ENCODE measurements around the gene ATP7B.

The ATP7B gene

DNA sequence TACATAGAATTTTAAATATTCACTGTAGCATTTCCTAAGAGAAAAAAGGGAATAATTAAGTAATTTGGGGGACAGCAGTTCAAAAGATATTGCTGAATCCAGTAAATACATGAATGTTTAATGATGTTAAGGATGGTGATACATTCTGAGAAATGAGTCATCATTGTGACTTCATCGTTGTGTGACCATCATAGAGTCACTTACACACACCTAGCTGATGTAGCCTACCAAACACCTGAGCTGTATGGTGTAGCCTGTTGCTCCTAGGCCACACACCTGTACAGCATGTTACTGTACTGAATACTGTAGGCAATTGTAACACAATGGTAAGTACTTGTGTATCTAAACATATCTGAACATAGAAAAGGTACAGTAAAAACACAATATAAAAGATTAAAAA, 34.8 kb downstream of the ATP7B start:
- no peak for DNase-seq

DNA sequence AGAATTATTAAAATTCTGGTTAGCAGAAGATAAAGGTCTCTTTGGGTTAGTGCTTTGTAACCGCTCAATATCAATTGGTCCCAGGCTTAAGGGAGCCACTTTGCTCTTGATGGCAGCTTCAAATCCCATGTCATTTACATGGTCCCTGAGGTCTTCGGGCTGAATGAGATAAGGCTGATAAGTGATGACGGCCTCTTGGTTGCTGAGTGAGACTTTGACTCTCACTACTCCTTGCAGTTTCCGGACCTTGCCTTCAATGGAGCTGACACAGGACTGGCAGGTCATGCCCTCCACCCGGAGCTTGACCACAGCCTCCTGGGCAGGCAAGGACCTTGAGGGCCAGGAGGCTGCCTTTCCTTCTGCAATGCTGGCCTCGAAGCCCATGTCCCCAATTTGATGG, 36.8 kb downstream of the ATP7B start:
- no peak for DNase-seq

DNA sequence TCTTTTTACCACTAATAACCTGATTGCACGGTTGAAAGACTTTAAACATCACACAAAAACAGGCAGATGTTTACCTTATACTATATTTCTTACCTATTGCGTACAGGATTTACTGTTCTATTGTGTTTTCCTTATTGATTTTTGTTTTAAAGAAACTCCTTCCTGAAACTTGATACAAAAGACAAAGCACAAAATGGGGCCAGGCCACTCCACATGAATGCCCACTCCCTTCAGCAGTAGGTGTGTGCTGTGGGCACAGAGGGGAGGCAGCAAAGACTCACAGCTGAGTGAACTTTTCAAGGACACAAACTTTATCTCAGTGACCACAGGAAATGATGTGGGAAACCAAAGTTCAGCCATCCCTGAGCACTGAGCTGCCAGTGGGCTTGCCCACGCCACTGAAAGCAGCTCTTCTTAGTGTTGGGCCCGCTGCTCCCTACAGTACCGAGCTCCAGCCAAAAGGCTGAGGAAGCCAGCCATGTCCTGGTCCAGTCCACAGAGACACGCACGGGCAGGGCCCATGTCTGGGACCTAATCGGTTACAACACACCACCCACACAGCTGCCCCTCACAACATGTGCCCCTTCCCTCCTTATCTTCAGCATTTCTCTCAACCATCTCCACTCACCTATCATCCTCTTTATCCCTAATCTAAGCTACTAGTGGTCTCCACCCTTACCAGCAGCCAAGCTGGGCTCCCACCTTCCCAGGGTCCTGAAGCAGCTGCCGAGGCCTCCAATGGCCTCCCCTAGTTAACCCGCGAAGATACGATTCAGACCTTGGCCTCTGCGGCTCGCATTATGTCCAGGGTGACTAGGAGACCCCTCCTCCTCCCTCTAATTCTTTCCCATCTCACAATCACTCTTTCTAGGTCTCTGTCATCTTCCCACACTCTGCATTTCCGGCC, 39.5 kb downstream of the ATP7B start:
- no peak for DNase-seq

DNA sequence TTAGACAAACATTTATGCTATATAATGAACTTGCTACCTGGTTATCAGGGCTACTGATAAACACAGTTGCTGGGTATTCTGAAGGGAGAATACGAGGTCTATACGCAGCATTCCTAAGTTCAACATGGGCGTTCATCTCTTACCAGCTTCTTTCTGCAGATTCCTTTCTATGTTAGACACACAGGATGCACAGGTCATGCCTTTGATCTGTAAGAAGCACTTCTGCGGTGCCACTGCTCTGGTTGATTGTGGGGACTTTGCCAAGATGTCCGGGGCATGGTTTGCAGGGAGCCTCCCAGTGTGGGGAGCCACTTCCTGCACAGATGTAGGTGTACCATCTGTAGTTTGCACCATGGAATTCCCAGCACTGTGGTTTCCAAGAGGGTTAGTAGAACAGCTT, 40.9 kb downstream of the ATP7B start:
- no peak for DNase-seq

DNA sequence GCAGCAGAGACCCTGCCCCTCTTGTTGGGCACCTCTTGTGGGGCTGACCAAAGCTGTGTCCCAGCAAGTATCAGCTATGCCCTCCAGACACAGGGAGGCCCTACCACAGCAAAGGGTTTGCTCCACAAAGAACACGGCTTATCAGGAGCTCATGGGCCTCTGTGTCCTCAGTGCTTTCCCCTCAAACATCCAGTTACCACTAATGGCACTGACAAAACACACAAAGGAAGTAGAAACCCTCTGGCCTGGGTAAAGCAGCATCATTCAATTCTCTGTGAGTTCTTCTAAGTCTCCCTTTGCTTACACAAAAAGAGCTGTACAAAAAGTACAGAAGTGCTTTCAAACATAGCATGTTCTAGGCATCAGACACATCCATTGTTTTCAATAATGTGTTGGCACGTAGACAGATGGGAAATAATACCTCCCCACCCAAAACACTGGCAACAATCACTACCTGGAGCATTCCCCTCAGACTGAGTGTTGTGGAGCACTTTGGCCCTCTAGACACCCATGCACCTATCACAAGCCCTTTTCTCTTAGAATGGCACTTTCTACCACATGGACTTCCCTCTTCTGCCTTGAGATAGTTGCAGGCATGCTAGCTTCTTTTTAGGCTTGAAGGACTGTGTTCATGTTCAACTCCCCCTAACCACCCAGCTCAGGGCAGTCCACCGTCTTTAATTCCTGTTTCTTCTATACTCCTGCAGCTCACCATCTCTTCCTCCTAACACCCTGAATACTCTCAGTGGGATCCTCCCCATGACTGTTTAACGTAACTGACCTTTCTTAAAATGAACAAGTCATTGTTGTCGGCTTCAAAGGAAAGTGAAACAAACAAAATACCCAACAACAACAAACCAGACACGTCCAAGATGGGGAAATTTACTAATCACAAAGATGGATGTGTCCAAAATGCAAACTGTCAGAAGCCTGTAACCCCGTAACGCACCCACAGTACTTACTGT, 43.5 kb downstream of the ATP7B start:
- DNase-seq: no peak

DNA sequence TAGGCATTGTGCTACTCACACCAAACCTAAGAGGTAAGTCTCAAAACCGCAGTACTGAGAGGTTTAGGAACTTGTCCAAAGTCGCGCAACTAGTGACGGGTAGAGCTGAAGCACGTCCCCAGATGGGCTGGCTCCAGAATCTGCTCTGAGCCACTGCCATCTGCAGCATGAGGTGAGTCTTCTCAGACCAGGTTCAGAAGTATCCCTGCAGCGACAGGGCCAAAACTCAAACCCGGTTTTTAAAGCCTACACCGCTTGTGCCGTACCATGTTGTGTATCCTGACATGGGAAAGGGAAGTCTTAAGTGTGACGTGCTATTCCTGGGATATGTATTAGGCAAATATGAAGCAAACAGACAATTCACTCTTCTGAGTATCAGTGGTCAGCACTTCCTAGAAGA, 45.1 kb downstream of the ATP7B start:
- DNase-seq: no peak

DNA sequence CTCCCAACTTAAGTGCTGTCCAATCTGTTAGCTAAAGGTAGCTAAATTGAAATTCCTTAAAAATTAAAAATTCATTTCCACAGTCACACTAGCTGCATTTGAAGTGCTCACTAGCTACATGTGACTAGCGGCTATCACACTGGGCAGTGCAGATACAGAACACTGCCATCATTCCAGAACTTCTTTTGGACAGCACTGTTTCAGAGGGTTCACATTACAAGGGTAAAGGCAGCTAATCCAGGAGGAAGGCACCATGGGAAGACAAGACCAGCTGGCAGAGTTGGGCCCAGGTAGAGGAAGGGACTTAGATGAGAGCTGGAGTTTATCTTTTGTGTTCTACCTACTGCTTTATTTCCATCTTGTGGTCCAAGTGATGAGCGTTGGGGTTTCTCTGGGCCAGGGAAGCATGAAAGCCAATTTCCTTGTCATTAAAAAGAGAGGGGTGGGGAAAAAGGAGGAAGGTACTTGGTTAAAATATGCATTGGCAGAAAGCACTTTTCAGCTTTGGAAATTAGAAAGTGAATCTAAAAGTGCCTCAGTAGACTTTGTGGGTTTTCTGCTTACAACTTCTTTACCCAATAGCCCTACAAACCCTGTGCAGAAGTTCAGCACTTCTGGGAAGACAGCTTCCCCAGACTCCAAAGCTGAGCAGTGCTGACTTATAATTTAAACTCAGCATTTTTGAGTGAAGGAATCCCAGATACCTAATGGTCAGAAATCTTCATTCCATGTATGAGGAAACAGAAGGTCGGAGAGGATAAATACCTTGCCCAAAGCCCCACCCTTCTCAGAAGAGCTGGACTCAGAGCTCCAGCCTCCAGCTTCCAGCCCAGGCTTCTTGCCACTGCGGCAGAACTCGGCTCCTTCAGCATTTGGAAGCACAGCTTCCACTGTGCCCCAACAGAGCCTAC, 49.5 kb downstream of the ATP7B start:
- DNase-seq: no peak

DNA sequence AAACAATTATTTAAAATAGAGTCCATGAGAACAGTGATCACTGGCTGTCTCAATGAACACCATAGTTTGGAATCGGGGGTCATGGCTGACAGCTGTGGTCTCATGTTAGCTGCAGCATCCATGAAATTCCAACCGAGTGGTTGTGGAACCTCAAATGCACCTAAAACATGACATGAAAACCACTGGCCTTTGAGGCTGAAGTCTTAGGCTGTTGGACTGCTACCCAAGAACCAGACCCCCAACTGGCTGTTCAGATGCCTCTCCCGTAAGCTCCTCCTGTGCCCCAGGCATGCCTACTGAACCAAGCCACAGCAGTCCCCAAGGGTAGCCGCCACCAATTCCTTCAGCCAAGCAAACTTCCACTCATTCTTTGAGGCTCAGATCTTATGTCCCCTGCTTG, 50.5 kb downstream of the ATP7B start:
- no peak for DNase-seq

DNA sequence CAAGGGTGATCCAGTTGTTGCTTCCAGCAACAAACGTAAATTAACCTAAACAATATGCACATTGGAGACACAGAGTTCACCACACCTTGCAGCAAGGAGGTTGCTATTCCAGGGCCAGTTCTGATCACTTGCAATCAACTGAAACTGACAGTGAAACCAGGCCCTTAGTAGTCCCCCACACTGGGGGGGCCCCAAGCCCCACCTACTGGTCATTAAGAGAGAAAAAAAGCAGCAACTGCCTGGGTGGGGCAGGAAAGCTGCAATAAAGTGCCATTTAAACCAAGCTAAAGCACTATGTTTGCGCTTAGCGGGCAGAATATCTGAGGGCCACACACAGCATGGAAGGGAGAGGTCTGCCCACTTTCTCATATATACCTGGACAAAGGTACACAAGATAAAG, 51.5 kb downstream of the ATP7B start:
- DNase-seq: no peak

DNA sequence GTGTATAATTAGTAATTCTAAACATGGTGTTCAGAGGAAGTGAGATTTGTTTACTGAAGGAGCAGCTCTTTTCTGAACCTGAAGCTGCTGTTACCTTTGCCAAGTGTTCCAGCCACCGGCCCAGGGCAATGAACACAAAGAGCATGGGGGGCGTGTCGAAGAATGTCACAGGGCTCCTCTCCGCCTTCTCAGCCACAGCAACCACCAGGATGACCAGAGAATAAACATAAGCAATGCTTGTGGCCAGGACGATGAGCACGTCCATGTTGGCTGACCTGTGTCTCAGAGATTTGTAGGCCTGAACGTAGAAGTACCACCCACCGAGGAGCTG, 53.1 kb downstream of the ATP7B start:
- no peak for DNase-seq

DNA sequence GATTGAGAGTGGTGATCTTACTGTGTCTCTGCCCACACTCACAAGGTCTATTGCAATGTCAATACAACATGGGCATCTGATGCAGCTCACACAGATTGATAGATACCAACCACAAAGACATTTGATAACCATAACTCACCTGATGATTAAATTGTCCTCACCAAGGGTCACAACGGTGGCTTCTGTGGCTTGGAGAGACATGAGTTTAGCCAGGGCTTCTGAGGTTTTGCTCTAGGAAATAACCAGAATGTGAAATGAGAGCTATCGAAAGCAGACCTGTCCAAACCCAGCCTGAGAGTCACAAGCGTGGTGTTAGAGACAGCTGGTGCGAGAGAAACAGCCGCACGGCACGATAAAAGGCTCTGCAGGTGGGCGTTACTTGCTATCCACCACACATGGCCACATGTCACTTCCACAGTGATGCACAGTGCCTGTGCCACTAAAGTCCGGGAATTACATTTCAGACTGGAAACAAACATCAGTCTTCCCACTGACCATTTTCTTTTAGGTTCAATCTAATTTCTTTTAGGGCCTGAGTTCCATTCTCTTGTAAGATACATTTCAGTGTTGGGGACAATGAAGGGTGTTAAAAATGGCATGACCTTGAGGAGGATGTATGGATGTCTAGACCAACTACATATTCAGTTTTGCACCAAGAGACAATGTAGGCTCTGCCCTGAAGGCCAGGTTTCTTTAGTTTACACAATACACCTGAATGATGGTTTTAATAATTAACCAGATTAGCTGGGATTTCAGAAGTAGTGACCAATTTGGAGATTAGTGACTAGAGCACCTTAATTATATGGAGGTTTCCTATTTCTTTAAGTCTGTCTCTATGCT, 53.7 kb downstream of the ATP7B start:
- DNase-seq: no peak

DNA sequence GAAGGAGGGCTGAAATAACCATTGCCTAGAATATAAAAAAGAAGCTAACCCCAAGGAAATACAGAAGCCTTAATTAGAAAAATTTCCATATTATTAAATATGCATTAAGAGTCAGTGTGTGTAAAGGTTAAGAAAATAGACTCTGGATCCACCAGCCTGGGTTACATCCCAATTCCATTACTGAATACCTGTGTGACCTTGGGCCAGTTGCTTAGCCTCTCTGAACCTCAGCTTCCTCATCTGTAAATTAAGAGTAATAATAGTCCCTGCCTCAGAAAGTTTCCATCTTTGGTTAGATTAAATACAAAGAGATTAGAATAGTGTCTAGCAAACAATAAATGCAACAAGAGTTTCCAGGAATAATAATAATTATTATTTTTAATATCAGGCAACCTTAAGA, 54.5 kb downstream of the ATP7B start:
- DNase-seq: no peak

DNA sequence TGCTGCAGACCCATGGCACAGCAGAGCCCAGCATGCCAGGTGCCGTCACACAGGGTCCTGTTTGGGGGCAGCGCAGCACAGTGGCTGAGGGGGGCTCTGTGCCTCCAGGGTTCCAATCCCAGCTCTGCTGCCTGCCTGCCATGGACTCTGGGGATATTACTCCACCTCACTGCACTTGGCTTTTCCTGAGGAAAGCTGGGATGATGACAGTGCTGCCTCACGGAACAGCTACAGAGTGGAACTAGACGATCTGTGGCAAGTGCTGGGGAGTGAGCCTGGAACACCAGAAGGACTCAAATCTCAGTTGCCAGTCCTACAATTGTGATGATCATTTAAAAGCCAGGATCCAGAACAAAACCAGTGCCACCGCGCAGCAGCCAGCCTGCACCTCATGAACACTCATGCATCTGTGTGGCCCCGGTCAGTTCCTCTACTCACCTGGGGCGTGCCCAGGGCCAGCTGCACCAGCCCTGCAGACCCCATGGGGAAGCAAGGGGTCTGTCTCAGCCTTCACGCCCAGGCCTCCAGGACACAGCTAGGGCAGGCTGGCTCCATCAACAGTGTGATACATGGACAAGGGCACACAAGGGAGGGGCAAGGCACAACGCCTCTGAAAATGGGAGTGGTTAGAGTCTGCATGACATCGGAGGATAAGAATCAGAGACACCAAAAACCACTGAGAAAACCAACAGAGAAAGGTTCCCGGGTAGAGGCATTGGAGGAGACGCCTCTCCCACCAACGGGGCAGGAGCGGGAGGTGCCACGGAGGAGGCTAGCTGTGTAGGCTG, 55.2 kb downstream of the ATP7B start:
- no peak for DNase-seq

DNA sequence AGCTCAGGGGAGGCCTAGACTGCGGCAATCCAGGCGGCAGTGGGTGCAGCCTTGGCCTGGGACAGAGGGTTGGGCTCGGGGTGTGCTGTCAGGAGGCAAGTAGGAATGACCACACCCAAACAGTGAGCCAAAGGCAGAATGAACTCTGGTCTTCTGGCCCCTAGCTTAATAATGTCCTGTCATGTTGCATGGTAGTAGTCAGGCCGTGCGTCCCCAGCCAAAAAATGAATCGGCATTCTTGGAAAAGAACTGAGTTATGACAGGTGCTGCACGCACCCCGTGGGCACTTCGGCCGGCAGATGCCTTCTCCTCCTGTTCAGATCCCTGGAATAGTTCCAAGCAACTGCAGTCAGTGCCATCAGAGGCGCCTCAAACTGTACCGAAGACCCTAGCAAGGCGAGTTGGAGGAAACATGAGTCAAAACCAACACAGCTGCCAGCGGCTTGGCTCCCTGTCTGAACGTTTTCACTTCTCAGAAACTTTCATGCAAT, 55.9 kb downstream of the ATP7B start:
- DNase-seq: no peak

DNA sequence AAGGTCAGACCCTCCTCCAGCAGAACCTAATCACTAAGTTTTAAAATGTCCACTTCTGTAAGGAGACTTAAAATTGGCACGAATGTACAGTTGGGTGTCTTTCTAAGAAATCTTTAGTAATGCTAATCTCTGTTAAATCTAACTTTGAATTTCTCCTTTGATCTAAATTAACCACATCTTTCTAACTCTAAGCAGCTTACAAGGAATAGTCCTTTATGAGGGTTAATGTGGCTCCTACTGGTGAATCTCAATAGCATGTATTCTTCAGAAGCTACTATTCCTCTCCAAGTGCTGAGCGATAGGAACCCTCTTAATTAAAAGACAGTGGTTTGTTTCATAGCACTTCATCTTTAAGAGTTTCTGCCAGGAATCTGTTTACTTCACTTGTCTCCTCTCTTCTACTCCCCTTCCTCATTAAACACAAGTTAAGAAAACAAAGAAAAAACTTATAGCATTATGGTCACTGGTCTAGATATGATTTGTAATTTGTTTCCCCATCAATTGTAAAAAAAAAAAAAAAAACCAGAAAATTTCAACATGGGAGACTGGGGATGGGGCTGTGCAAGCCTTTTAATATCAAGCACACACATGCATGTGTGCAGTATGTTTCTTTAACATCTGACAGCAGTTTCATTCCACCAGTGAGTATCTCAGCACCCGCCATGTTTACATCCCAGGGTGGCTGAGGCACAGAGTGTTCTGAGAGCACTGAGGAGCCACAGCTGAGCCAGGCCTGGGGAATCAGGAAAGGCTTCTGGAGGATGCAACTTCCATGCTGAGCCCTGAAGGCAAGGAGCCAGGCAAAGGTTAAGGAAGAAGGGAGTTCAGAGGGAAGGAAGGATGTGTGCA, 57.7 kb downstream of the ATP7B start:
- no peak for DNase-seq

DNA sequence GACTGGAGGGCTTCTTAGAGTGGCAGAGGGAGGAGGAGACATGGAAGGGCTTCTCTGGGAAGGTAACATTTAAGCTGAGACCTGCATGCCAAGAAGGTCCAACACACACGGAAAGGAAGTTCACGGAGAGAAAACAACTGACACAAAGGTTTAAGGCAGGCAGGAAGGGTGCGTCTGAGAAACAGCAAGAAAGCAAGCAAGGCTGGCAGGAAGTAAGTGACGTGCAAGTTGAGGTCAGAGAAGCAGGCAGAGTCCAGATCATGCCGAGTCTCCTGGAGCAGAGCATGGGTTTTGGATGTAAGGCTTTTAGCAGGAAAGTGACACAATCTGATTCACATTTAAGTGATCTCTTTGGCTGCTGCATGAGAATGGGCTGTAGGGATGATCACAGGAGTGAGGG, 60.5 kb downstream of the ATP7B start:
- no peak for DNase-seq

DNA sequence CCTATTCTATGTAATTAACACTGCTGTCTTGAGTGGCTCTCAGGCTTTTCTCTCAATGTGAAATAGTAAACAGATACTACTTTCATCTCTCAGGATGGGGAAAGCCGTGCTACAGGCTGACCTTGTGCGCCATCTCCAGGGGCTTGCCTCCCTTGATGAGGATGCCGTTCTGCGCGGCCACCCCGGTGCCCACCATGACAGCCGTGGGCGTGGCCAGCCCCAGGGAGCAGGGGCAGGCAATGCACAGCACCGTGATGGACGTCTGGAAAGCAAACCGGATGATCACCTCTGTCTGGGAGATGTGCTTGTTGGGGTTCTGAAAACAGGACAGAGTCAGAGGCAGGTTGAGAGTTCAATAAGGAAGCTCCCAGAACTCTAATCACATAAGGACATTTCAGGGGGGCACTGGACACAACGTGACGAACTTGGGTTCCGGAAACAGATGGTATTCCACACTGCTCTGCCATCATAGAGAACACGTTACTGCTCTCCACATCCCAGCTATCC, 65.0 kb downstream of the ATP7B start:
- no peak for DNase-seq

DNA sequence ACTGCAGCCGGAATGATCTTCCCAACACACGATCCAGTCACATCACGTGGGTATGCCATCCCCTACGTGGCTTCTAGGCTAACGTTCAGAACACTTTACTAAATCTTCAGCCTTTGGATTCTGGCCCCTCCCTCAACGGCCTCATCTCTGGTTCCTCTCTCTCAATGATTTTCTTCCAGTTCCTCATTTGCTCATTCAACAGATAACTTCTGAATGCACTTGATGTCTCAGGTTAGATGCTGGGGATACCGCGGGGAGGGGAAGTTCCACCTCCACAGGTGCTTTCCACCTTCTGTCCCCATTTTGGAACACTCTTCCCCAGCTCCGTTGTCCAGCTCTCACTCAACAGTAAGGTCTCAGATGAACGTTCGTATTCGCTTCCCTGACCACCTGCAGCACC, 66.1 kb downstream of the ATP7B start:
- DNase-seq: no peak

DNA sequence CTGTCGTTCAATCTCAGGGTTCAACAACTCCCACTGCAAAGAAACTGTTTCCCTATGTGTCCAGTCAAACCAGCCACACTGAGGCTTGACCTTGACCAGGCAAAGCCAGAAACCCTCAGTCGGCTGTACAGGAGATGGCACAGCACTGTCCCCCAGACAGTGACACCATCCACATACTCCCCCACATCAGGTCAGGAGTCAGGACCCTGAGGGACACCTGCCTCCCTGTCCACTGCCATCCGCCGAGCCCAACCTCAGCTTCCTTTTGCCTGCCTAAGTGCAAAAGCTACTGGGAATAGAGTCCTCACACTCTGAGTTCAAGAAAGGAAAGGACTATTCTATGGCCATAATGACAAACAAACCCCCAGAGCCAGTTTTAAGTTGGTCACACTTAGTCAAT, 66.8 kb downstream of the ATP7B start:
- no peak for DNase-seq

DNA sequence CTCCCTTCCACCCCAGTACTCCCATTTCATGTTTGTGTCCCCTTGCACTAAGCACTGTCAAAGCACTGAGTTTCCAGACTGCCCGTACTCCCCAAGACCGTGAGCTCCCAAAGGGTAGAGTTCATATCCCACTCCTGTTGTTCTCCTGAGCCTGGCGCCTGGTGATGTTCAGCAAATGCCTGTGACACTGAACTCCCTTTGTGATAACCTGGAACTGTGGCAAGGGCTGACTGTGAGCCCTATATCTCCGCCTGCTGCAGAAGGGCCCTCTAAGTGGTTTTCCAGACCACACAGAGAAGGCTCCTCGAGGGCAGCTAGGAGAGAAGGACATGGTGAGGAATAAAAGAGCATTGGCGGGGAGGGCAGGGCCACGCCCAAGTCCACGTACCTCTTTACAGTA, 67.5 kb downstream of the ATP7B start:
- DNase-seq: no peak
